Karpas-422 (cell line): ENCODE measurements around the gene TMEM120A. TPM values are rescaled to one million over a fixed set of nuclear protein-coding genes. Genes with fewer than 3 reads are reported as not detected.

ENCODE experiments used
- DNase-seq: peaks from one replicate; pipeline ENCODE4 v3.0.0-alpha.2; 2015
- H2AFZ ChIP-seq: fragments of 200-600 bp; sonication (generic); 2 replicates; pipeline ENCODE4 v1.6.1; 2014; ENCODE audit warnings: antibody characterized with exemption, low read length, mixed read lengths
- H3K27ac ChIP-seq: fragments of 200-600 bp; sonication (generic); 2 replicates; pipeline ENCODE4 v1.5.1; 2014; ENCODE audit warnings: mild to moderate bottlenecking, low read length, moderate library complexity
- H3K27me3 ChIP-seq: fragments of 200-600 bp; sonication (generic); 2 replicates; pipeline ENCODE4 v1.6.1; 2014; ENCODE audit warnings: low read length, mixed read lengths
- H3K36me3 ChIP-seq: fragments of 200-600 bp; sonication (generic); 2 replicates; pipeline ENCODE4 v1.6.1; 2014; ENCODE audit warnings: low read length, mixed read lengths; ENCODE audit not compliant: insufficient read depth
- H3K4me1 ChIP-seq: fragments of 200-600 bp; sonication (generic); 2 replicates; pipeline ENCODE4 v1.6.1; 2014; ENCODE audit warnings: mild to moderate bottlenecking, low read length, mixed read lengths
- H3K4me2 ChIP-seq: fragments of 200-600 bp; sonication (generic); 2 replicates; pipeline ENCODE4 v1.6.1; 2014; ENCODE audit warnings: low read length, low read depth, mild to moderate bottlenecking; ENCODE audit not compliant: poor library complexity, severe bottlenecking
- H3K4me3 ChIP-seq: fragments of 200-600 bp; sonication (generic); 2 replicates; pipeline ENCODE4 v1.5.1; 2014; ENCODE audit warnings: mild to moderate bottlenecking, antibody characterized with exemption, low read length, mixed read lengths
- H3K79me2 ChIP-seq: fragments of 200-600 bp; sonication (generic); 2 replicates; pipeline ENCODE4 v1.6.1; 2014; ENCODE audit warnings: mild to moderate bottlenecking, low read length, mixed read lengths
- H3K9ac ChIP-seq: fragments of 200-600 bp; sonication (generic); 2 replicates; pipeline ENCODE4 v1.6.0; 2014; ENCODE audit warnings: low read length
- H3K9me2 ChIP-seq: fragments of 200-600 bp; sonication (generic), shearing (Covaris generic); replicated peaks from 2 replicates; pipeline ENCODE4 v1.6.0; 2014; ENCODE audit warnings: mild to moderate bottlenecking, low read length, moderate library complexity; ENCODE audit not compliant: insufficient read depth
- H3K9me3 ChIP-seq: fragments of 300-700, 200-600 bp; sonication (generic); 2 replicates; pipeline ENCODE4 v1.6.1; 2014; ENCODE audit warnings: low read length, mixed read lengths
- H4K20me1 ChIP-seq: fragments of 200-600 bp; sonication (generic); 2 replicates; pipeline ENCODE4 v1.6.1; 2014; ENCODE audit warnings: mild to moderate bottlenecking, antibody characterized with exemption, low read length, low read depth; ENCODE audit not compliant: insufficient read depth
- total RNA-seq: library from RNA; depleted of rRNA; stranded (reverse); fragments of >200 nt; shearing (Covaris generic); gene quantifications from 2 replicates; pipeline ENCODE4 v1.2.3, GENCODE V29; 2014; ENCODE audit warnings: low replicate concordance

Gene TMEM120A
- total RNA-seq, 1 experiment from 2014 or later, result 35.6 TPM

GRCh38 chr7:75991531-75992082 lies 2.8 kb downstream of the TMEM120A start:
- no peak for DNase-seq
- H3K9ac ChIP-seq, result no peak overlapping the region
- no peaks in the 10 kb centered on the region for H3K27me3 ChIP-seq
- H3K4me1 ChIP-seq, result peaks cover 12% of the 10 kb centered on the region
- H3K36me3 ChIP-seq, result no peaks in the 10 kb centered on the region
- H2AFZ ChIP-seq, result no peak overlapping the region
- H3K9me3 ChIP-seq, result no peaks in the 10 kb centered on the region
- H4K20me1 ChIP-seq, result no peaks in the 10 kb centered on the region
- no peak overlapping the region for H3K27ac ChIP-seq
- H3K9me2 ChIP-seq, result no peaks in the 10 kb centered on the region
- H3K79me2 ChIP-seq, result peaks cover 8% of the 10 kb centered on the region
- H3K4me2 ChIP-seq, result no peak overlapping the region
- H3K4me3 ChIP-seq, result no peak overlapping the region

GRCh38 chr7:75989500-75990388 lies 4.7 kb downstream of the TMEM120A start:
- H2AFZ ChIP-seq, result no peak overlapping the region
- H3K27me3 ChIP-seq, result no peaks in the 10 kb centered on the region
- H3K4me3 ChIP-seq, result no peak overlapping the region
- H3K4me1 ChIP-seq, result peaks cover 6% of the 10 kb centered on the region
- H3K9me2 ChIP-seq, result no peaks in the 10 kb centered on the region
- no peak overlapping the region for H3K9ac ChIP-seq
- no peaks in the 10 kb centered on the region for H3K9me3 ChIP-seq
- H3K4me2 ChIP-seq, result no peak overlapping the region
- no peak overlapping the region for H3K27ac ChIP-seq
- peaks cover 8% of the 10 kb centered on the region for H3K79me2 ChIP-seq
- H3K36me3 ChIP-seq, result no peaks in the 10 kb centered on the region
- no peaks in the 10 kb centered on the region for H4K20me1 ChIP-seq
- DNase-seq, result no peak

GRCh38 chr7:75988568-75989499 lies 5.6 kb downstream of the TMEM120A start:
- Histone ChIP-seq H3K9ac (no peak overlapping the region), H3K9me3 (no peaks in the 10 kb centered on the region), H3K4me3 (no peak overlapping the region), H3K27me3 (no peaks in the 10 kb centered on the region), H3K36me3 (no peaks in the 10 kb centered on the region), H4K20me1 (no peaks in the 10 kb centered on the region), H2AFZ (no peak overlapping the region), H3K9me2 (no peaks in the 10 kb centered on the region), H3K27ac (no peak overlapping the region), H3K4me2 (no peak overlapping the region), H3K4me1 (peaks cover 6% of the 10 kb centered on the region), H3K79me2 (peaks cover 4% of the 10 kb centered on the region)
- no peak for DNase-seq

- Histone ChIP-seq H3K27ac (no peak overlapping the region), H3K9ac (no peak overlapping the region), H3K4me2 (no peak overlapping the region), H3K27me3 (no peaks in the 10 kb centered on the region), H3K9me3 (no peaks in the 10 kb centered on the region), H3K36me3 (no peaks in the 10 kb centered on the region), H3K4me1 (no peaks in the 10 kb centered on the region; the same call in 1 of the 2 replicates), H3K4me3 (no peak overlapping the region), H4K20me1 (no peaks in the 10 kb centered on the region), H3K79me2 (no peaks in the 10 kb centered on the region; the same call in 1 of the 2 replicates), H2AFZ (no peak overlapping the region), H3K9me2 (no peaks in the 10 kb centered on the region)
- no peak for DNase-seq
These were observed 6.4 kb downstream of the TMEM120A start for GRCh38 chr7:75987805-75988567.

- Histone ChIP-seq H4K20me1 (no peaks in the 10 kb centered on the region), H3K27me3 (no peaks in the 10 kb centered on the region), H3K4me2 (no peak overlapping the region), H3K4me1 (no peaks in the 10 kb centered on the region), H3K4me3 (no peak overlapping the region), H3K36me3 (no peaks in the 10 kb centered on the region), H3K9me3 (no peaks in the 10 kb centered on the region), H3K9me2 (no peaks in the 10 kb centered on the region), H3K27ac (no peak overlapping the region), H3K79me2 (no peaks in the 10 kb centered on the region), H2AFZ (no peak overlapping the region), H3K9ac (no peak overlapping the region)
- DNase-seq, result no peak
These were observed 7.2 kb downstream of the TMEM120A start for GRCh38 chr7:75987026-75987804.

GRCh38 chr7:75986147-75986781 lies 8.1 kb downstream of the TMEM120A start:
- DNase-seq, result no peak
- Histone ChIP-seq H3K4me3 (no peak overlapping the region), H3K79me2 (no peaks in the 10 kb centered on the region), H3K27me3 (no peaks in the 10 kb centered on the region), H4K20me1 (no peaks in the 10 kb centered on the region), H3K9me2 (no peaks in the 10 kb centered on the region), H3K9me3 (no peaks in the 10 kb centered on the region), H3K4me1 (no peaks in the 10 kb centered on the region), H2AFZ (no peak overlapping the region), H3K27ac (no peak overlapping the region), H3K9ac (no peak overlapping the region), H3K4me2 (no peak overlapping the region), H3K36me3 (no peaks in the 10 kb centered on the region)

- Histone ChIP-seq H3K9me2 (no peaks in the 10 kb centered on the region), H3K4me1 (no peaks in the 10 kb centered on the region)
- no peak for DNase-seq
These were observed 8.8 kb downstream of the TMEM120A start for GRCh38 chr7:75985518-75986146.

More at GRCh38 chr7:75985518-75986146, 8.8 kb downstream of the TMEM120A start:
- Histone ChIP-seq H4K20me1 (no peaks in the 10 kb centered on the region), H3K27me3 (no peaks in the 10 kb centered on the region), H3K79me2 (no peaks in the 10 kb centered on the region), H3K27ac (no peak overlapping the region), H3K9ac (no peak overlapping the region), H3K9me3 (no peaks in the 10 kb centered on the region), H2AFZ (no peak overlapping the region), H3K36me3 (no peaks in the 10 kb centered on the region), H3K4me3 (no peak overlapping the region), H3K4me2 (no peak overlapping the region)
